OCI-LY1 (cell line): Measurements from ENCODE around the gene GPR17.

Source experiments
- EZH2 ChIP-seq: fragments of 200-600 bp; sonication (generic), shearing (Covaris generic); IDR thresholded peaks from 2 replicates; pipeline ENCODE4 v1.8.0; 2017; ENCODE audit warnings: borderline replicate concordance, mixed run types, mild to moderate bottlenecking, antibody characterized with exemption, low read length, moderate library complexity, mixed read lengths
- TF ChIP-seq, protein P1 (sequence below): fragments of 200-600 bp; sonication (generic), shearing (Covaris generic); IDR thresholded peaks from 2 replicates; pipeline ENCODE4 v1.5.1; 2017; ENCODE audit warnings: mild to moderate bottlenecking, antibody characterized with exemption, low read length, moderate library complexity, mixed read lengths

DNA sequence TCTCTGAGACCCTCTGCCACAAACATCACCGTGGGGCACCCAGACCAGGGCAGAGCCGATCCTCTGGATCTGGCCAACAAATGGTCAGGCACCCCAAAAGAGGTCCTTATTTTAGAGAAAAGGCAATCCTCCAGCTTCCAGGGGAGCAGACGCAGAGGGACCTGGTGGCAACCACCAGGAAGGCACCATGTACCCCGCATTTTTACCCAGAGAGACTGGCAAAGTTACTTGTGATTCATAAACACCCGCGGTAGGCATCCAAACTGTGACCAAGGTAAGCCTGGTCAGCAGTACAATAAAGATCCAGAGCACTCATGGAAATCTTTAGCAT, 18.9 kb downstream of the GPR17 start:
- TF ChIP-seq, protein P1, sequence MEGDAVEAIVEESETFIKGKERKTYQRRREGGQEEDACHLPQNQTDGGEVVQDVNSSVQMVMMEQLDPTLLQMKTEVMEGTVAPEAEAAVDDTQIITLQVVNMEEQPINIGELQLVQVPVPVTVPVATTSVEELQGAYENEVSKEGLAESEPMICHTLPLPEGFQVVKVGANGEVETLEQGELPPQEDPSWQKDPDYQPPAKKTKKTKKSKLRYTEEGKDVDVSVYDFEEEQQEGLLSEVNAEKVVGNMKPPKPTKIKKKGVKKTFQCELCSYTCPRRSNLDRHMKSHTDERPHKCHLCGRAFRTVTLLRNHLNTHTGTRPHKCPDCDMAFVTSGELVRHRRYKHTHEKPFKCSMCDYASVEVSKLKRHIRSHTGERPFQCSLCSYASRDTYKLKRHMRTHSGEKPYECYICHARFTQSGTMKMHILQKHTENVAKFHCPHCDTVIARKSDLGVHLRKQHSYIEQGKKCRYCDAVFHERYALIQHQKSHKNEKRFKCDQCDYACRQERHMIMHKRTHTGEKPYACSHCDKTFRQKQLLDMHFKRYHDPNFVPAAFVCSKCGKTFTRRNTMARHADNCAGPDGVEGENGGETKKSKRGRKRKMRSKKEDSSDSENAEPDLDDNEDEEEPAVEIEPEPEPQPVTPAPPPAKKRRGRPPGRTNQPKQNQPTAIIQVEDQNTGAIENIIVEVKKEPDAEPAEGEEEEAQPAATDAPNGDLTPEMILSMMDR, result no peak
- no peak for TF ChIP-seq EZH2
